Astrocyte of the hippocampus (primary cell): ENCODE measurements around the gene POSTN.
"Not testable (repeated sequence)": the region's sequence is repeated elsewhere in the genome, so short reads cannot be mapped to it uniquely, and the experiment has no call there.

Experiments
- DNase-seq: peaks from one replicate; pipeline ENCODE4 v3.0.0; 2011; ENCODE audit warnings: low read depth, low spot score

The POSTN gene

GRCh38 chr13:37596805-37597204, 1.8 kb downstream of the POSTN start:
- DNase-seq = no peak

GRCh38 chr13:37595162-37595561, 3.4 kb downstream of the POSTN start:
- peak; percentile 10 for DNase-seq

GRCh38 chr13:37594550-37594949, 4.0 kb downstream of the POSTN start:
- DNase-seq = no peak

- not testable (repeated sequence) for DNase-seq
Observed at GRCh38 chr13:37589381-37589780, 9.2 kb downstream of the POSTN start.

- DNase-seq = no peak
Observed at GRCh38 chr13:37587236-37587635, 11.3 kb downstream of the POSTN start.

- no peak for DNase-seq
Observed at GRCh38 chr13:37586164-37586563, 12.4 kb downstream of the POSTN start.

GRCh38 chr13:37585541-37585940, 13.0 kb downstream of the POSTN start:
- DNase-seq = no peak

GRCh38 chr13:37576601-37577000, 22.0 kb downstream of the POSTN start:
- DNase-seq = no peak

GRCh38 chr13:37565425-37565824, 33.1 kb downstream of the POSTN start:
- no peak for DNase-seq

GRCh38 chr13:37561031-37561430, 37.5 kb downstream of the POSTN start:
- DNase-seq = no peak

- no peak for DNase-seq
Observed at GRCh38 chr13:37560526-37560925, 38.0 kb downstream of the POSTN start.

- not testable (repeated sequence) for DNase-seq
Observed at GRCh38 chr13:37558766-37559165, 39.8 kb downstream of the POSTN start.

GRCh38 chr13:37546087-37546486, 52.5 kb downstream of the POSTN start:
- no peak for DNase-seq

GRCh38 chr13:37544995-37545394, 53.6 kb downstream of the POSTN start:
- DNase-seq = no peak

- peak; percentile 26 for DNase-seq
Observed at GRCh38 chr13:37539976-37540605, 58.5 kb downstream of the POSTN start.

- DNase-seq = no peak
Observed at GRCh38 chr13:37539170-37539569, 59.4 kb downstream of the POSTN start.

GRCh38 chr13:37535501-37535900, 63.1 kb downstream of the POSTN start:
- DNase-seq = no peak

GRCh38 chr13:37534676-37535075, 63.9 kb downstream of the POSTN start:
- peak; percentile 5 for DNase-seq

GRCh38 chr13:37534181-37534580, 64.4 kb downstream of the POSTN start:
- DNase-seq = peak; percentile 54

GRCh38 chr13:37531049-37531448, 67.5 kb downstream of the POSTN start:
- DNase-seq = peak; percentile 28

- no peak for DNase-seq
Observed at GRCh38 chr13:37529751-37530385, 68.7 kb downstream of the POSTN start.

GRCh38 chr13:37526710-37527473, 71.7 kb downstream of the POSTN start:
- peak; percentile 72 for DNase-seq

- no peak for DNase-seq
Observed at GRCh38 chr13:37515226-37515625, 83.3 kb downstream of the POSTN start.
